ENCODE measurements around the gene USP15.

- TF ChIP-seq POLR2AphosphoS5 (IDR thresholded peaks at IDR 0.05; ENCODE audit: low read depth) (no peak), CTCF (IDR thresholded peaks at IDR 0.05; ENCODE audit: insufficient read depth, low read length) (no peak), REST (IDR thresholded peaks at IDR 0.05; ENCODE audit: insufficient replicate concordance, low read depth) (no peak), SPI1 (IDR thresholded peaks at IDR 0.05; ENCODE audit: borderline replicate concordance, low read depth) (no peak), GABPA (IDR thresholded peaks at IDR 0.05; ENCODE audit: low read depth) (no peak)
These were observed 41.0 kb downstream of the USP15 start for GRCh38 chr12:62301080-62301798.

Data from HL-60 (cell line).